NCI-H1436 treated with DMSO at 0.1 percent for 48 hours (cell line): ENCODE results near the gene R3HDM1.
"Not testable (repeated sequence)": the region's sequence is repeated elsewhere in the genome, so short reads cannot be mapped to it uniquely, and the experiment has no call there.

Experiments
- DNase-seq: peaks from one replicate; lab custom pipeline; 2025; lab: John Stamatoyannopoulos, UW

R3HDM1 gene

GRCh38 chr2:135641156-135642068, 110.1 kb downstream of the R3HDM1 start:
- DNase-seq, result no peak

DNA sequence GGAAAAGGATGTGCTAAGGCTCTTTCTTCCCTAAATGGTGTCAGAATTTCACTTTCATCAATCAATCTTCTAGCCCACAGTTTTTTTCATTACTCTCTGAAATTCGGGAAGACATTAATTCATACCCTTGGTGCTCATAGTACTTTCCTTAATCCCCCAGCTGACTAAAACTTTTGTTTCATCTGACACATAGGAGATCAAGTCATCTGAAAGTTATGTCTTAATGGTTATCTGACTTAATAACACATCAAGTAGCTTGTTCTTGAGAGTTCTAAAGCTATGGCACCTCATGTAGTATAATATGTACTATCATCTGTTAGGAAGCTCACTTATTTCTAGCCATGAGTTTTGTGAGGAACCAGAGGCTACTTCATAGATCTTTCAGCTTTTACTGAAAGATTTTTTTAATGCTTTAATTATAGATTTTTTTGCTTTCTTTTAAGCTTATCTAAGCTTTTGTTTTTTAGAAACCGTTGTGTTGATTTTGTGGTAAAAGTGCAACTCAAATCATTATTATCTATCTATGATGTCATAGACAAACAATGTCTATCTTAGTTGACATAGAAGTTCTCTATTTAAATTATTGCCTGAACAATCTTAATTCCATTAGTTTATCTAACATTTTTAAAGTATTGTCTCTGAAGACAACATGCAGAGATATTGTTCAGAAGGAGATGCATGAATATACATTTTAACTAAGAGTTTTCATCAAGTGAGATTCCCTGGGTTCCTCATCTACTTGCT, 116.7 kb downstream of the R3HDM1 start:
- DNase-seq, result no peak

GRCh38 chr2:135650721-135651120, 119.4 kb downstream of the R3HDM1 start:
- DNase-seq, result no peak

GRCh38 chr2:135651717-135652116, 120.4 kb downstream of the R3HDM1 start:
- DNase-seq, result no peak

DNA sequence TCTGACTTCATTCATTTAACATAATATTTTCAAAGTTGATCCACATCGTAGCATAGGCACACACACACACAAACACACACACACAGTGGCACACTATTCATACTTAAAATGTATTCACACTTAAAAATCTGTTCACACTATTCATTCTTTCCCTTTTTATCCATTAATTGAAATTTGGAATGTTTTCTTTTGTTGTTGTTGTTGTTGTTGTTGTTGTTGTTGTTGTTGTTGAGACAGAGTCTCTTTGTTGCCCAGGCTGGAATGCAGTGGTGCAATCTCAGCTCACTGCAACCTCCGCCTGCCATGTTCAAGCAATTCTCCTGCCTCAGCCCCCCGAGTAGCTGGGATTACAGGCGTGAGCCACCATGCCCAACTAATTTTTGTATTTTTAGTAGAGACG, 123.0 kb downstream of the R3HDM1 start:
- DNase-seq, result not testable (repeated sequence)

DNA sequence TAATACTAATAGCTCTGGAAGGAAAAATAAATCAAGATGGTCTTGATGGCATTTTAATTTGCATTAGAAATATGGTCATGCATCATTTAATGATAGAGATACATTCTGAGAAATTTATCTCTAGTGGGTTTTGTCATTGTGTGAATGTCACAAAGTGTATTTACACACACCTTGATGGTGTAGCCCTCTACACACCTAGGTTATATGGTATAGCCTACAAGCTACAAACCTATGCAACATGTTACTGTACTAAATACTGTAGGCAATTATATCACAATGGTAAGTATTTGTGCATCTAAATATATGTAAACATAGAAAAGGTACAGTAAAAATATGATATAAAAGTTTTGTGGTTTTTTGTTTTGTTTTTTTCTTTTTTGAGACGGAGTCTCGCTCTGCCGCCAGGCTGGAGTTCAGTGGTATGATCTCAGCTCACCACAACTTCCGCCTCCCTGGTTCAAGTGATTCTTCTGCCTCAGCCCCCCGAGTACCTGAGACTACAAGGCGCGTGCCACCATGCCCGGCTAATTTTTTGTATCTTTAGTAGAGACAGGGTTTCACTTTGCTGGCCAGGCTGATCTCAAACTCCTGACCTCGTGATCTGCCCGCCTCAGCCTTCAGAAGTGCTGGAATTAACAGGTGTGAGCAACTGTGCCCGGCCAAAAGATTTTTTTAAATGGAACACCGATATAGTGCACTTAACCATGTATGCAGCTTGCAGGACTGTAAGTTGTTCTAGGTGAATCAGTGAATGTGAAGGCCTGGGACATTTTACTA, 126.7 kb downstream of the R3HDM1 start:
- DNase-seq, result no peak

DNA sequence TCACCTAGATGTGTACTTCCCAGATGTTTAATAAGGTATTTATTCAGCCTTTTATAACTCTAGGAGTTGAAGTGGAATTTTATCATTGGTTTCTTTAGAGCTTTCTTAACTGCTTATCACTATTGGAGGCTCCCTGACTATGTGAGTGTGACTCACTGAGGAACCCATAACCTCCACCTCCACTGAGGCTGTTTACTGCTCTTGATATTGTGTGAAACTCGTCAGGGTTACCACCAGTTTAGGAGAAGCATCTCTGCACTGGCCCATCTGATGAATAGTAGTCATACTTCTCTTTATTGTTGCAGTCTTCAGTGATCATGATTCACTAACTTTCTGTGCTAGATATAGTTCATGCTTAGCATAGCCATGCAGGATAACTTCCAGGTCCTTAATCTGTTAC, 130.8 kb downstream of the R3HDM1 start:
- no peak for DNase-seq

DNA sequence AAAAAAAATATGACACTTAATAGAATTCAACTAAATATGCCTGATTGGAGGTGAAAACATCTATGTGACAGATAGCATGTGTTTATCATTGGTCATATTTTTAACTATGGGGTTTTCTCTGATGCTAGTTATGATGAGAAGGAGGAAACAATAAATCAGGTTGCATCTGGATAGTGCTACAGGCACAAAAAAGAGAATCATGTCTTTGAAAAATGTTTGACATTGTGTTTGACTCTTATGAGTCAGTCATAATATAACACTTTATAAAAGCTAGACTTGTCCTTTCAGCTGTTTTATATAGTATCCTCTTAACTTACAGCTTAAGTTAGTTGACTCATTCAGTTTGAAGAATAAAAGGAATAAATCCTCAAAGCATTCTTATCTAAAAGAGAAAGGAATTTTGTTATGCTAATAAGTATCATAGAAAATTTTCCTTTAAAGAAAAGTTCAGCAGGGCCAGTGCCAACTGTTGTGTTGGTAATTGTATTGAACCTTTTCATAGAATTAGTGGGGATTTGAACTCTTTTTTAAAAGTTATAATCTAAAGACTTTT, 131.9 kb downstream of the R3HDM1 start:
- DNase-seq, result no peak

- DNase-seq, result no peak
Observed at GRCh38 chr2:135664623-135665068, 133.4 kb downstream of the R3HDM1 start.

DNA sequence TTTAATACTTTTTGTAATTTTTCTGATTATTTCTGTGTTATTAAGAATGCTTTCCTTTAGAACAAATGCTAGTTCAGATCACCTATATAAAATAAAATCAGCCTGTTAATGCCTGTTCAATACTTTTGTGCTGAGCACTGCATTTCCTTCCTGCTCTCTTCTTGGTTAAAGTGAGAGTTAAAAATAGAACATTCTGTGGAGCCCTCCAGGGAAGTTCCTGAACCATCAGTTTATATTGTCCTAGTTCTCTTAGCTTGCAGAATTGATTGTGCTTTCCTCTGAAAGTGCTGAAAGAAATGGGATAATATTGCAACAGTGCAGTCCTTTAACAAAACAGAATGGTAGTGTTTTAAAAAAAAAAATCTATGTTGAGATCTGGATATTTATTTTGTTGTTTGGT, 135.8 kb downstream of the R3HDM1 start:
- DNase-seq, result no peak

DNA sequence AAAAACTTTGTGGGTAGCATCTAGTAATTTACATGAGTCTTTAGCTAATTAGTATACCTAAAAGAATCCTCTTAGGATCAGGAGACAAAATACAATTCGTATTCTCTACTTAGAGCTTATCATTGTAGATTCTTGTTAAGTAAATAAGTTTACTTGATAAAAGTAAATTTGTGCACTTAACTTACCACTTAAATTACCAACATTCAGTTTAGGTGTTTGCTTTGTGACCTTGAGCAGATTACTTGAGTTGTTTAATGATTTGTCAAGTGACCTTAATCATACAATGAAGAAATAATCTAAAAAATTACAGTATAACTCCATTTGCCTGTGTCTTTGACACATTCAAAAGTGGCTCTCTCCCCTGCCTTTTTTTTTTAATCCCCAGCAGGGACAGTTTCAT, 143.2 kb downstream of the R3HDM1 start:
- no peak for DNase-seq

DNA sequence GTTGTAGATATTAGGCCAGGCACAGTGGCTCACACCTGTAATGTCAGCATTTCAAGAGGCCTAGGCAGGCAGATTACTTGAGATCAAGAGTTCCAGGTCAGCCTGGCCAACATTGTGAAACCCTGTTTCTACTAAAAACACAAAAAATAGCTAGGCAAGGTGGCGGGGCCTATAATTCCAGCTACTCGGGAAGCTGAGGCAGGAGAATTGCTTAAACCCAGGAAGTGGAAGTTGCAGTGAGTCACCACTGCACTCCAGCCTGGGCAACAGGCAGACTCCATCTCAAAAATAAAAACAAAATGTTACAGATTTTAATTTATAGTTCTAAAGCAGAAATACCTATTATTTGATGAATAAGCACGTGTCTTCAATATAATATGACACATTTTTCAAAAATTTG, 144.7 kb downstream of the R3HDM1 start:
- no peak for DNase-seq

- no peak for DNase-seq
Observed at GRCh38 chr2:135679125-135679524, 147.8 kb downstream of the R3HDM1 start.

DNA sequence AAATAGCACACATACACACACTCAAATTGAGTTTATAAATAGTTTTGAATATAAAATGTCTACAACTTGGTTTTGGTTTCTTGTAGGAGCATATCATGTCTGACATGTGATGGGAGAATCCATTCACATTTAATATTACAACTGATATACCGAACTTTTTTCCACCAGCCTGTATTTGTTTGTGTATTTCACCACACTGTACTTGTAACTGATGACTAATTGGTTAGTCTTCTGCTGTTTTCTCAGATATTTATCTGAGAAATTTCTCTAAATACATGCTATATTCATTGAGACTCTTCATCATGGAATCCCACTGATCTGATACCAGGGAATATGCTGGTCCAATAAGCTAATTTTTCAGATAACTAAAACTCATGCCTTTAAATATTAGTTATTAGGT, 154.1 kb downstream of the R3HDM1 start:
- DNase-seq, result no peak

DNA sequence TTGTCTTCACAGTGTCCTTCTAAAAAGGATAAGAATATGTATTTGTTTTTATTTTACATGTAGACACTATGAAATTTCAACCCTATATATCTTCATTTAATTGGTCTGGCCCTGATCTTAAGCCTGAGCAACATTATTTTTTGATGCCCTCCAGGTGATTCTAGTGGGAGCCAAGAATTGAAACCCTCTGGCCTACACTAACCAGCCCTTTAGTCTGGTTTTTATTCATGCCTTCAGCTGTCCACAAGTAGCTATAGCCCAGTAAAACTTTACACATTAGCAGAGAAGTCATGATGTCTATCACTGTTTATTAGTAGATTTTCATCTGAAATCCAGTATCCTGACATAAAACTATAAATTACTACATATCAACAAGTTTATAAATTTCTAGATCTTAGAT, 157.7 kb downstream of the R3HDM1 start:
- no peak for DNase-seq

DNA sequence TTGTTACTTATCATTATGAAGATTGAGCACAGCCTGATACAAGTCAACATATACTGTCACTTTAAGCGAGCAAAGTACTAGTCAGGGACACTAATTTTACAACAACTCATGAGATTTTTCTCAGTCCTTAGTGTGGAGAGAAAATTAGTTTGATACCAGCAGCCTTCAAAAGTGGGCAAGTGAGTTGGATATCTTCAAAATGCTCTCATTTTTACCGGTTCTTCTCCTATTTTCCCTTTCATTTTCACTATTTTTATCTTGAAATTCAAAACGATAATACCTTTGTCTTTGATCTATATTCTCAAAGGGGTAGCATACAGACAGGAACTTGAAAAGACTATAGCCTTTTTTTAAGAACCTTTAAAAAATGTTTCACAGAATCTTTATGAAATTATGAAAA, 158.4 kb downstream of the R3HDM1 start:
- DNase-seq, result no peak

DNA sequence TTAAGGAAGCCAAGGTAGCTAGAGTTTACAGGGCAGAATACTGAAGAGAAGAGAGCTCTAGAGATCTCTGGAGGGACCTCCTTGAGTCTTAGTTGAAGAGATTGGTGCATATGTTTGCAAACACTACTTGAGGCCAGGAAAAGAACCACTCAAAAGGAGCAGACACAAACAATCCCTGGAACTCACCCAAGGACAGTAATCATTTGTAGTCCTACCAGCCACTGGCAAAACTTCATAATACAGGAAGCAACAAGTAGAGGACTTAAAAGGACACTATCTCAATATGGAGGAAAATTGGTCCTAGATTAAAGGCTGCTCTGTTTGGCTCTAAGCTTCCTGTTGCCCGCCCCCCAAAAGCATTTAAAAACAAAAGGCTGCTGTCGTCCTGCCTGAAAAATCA, 163.4 kb downstream of the R3HDM1 start:
- DNase-seq, result no peak

- DNase-seq, result no peak
Observed at GRCh38 chr2:135698838-135699237, 167.6 kb downstream of the R3HDM1 start.

DNA sequence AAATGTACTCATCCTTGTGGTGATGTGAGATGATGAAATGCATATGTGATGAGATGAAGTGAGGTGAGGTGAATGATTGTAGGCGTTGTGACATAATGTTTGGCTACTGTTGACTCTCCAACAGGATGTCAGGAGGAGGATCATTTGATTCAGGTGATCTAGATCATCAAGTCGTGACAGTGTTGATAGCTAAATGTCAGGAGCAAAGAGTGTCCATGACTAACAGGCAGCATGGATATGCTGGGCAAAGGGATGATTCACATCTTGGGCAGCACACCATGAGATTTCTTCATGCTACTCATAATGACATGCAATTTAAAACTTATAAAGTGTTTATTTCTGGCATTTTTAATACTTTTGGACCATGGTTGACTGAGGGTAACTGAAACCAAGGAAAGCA, 170.2 kb downstream of the R3HDM1 start:
- DNase-seq, result no peak

- DNase-seq, result no peak
Observed at GRCh38 chr2:135703300-135703699, 172.0 kb downstream of the R3HDM1 start.

- not testable (repeated sequence) for DNase-seq
Observed at GRCh38 chr2:135704075-135704474, 172.8 kb downstream of the R3HDM1 start.

DNA sequence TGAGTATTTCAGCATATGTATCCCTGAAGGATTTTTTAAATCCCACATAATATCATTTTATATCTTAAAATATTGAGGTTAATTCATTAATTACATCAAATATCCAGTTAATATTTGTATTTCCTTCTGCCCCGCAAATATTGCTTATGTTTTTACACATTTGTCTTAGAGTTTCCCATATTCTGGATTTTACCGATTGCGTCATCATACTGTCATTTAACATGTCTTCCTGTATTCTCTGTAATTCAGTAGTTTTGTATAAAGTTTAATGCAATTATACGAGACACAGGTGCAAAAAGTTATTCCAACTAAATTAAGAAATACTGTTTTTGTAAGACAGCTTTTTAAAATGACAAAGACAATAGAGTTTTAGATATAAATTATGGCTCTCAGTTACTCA, 176.9 kb downstream of the R3HDM1 start:
- DNase-seq, result no peak
